Thoracic aorta (tissue), 2 donors: ENCODE results near the gene ZSCAN23. TPM values are rescaled to one million over a fixed set of nuclear protein-coding genes. Genes with fewer than 3 reads are reported as not detected.

Source experiments
- ATAC-seq: fragments of 150-250 bp; one replicate; pipeline ENCODE4 v1.8.0; 2017; ENCODE audit warnings: low read depth; ENCODE audit not compliant: insufficient number of reproducible peaks, low FRiP score
- DNase-seq: peaks from one replicate; pipeline ENCODE4 v3.0.0-alpha.2; 2020; ENCODE audit warnings: low spot score
- H3K27ac ChIP-seq, 2 donors: fragments of 200-600 bp; sonication (generic); 1 replicate in 1 of 2; 2 replicates in 1 of 2; pipeline ENCODE4 v1.5.1; 2016; ENCODE audit warnings: mild to moderate bottlenecking in 2 of 2, moderate library complexity in 2 of 2
- H3K27me3 ChIP-seq: fragments of 200-600 bp; sonication (generic); replicated peaks from 2 replicates; pipeline ENCODE4 v1.6.0; 2016; ENCODE audit warnings: mild to moderate bottlenecking; ENCODE audit not compliant: insufficient read depth
- H3K36me3 ChIP-seq: fragments of 200-600 bp; sonication (generic); one replicate; pipeline ENCODE4 v1.5.1; 2016
- H3K4me1 ChIP-seq, 2 donors: fragments of 200-600 bp; sonication (generic); 1 replicate in 1 of 2; 2 replicates in 1 of 2; pipeline versions ENCODE4 v1.5.1 to v1.6.0; 2016; ENCODE audit warnings: low read depth in 2 of 2, mild to moderate bottlenecking in 1 of 2; ENCODE audit not compliant: control insufficient read depth in 1 of 2
- H3K4me3 ChIP-seq: fragments of 200-600 bp; sonication (generic); 2 replicates; pipeline ENCODE4 v1.5.1; 2016; ENCODE audit warnings: mild to moderate bottlenecking
- H3K9me3 ChIP-seq: fragments of 200-600 bp; sonication (generic); 2 replicates; pipeline ENCODE4 v1.5.1; 2016
- total RNA-seq, 2 donors: library from RNA; depleted of rRNA; stranded (reverse); fragments of >200 nt; gene quantifications; one replicate each; pipeline versions ENCODE4 v1.1.0 to v1.2.3, GENCODE V29; 2016
- TF ChIP-seq, protein P1 (sequence below): fragments of 200-600 bp; sonication (generic); IDR thresholded peaks from one replicate; pipeline ENCODE4 v1.5.1; 2019; ENCODE audit warnings: antibody characterized with exemption

The ZSCAN23 gene
- total RNA-seq, 2 donors from 2014 or later, result 1.6 to 1.9 TPM

DNA sequence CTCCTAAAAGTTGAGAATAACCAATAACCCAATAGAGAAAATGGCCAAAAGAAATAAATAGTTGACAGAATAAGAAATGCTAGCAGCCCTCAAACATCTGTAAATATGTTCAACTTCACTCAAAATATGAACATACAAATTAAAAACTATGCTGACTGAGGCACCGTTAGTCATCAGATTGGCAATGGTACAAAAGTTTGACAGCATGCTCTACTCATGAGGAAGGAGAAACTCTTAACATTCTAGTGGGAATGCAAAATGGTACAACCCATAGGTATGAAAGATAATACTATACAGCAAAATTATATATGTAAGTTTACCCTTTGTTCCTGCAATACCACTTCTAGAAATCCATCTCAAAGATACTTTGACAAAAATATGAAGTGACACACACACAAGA is 42.1 kb downstream of the ZSCAN23 start:
- no peak overlapping the region for H3K4me3 ChIP-seq
- H3K9me3 ChIP-seq, result no peaks in the 10 kb centered on the region
- peaks cover 3% of the 10 kb centered on the region for H3K36me3 ChIP-seq
- H3K27ac ChIP-seq, result no peak overlapping the region
- H3K27me3 ChIP-seq, result no peaks in the 10 kb centered on the region
- DNase-seq, result no peak
- TF ChIP-seq, protein P1, sequence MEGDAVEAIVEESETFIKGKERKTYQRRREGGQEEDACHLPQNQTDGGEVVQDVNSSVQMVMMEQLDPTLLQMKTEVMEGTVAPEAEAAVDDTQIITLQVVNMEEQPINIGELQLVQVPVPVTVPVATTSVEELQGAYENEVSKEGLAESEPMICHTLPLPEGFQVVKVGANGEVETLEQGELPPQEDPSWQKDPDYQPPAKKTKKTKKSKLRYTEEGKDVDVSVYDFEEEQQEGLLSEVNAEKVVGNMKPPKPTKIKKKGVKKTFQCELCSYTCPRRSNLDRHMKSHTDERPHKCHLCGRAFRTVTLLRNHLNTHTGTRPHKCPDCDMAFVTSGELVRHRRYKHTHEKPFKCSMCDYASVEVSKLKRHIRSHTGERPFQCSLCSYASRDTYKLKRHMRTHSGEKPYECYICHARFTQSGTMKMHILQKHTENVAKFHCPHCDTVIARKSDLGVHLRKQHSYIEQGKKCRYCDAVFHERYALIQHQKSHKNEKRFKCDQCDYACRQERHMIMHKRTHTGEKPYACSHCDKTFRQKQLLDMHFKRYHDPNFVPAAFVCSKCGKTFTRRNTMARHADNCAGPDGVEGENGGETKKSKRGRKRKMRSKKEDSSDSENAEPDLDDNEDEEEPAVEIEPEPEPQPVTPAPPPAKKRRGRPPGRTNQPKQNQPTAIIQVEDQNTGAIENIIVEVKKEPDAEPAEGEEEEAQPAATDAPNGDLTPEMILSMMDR, result no peak
- H3K4me1 ChIP-seq, result peaks cover 13 to 22% of the 10 kb centered on the region in 2 donors
- no peak for ATAC-seq

- no peak for DNase-seq
- H3K4me1 ChIP-seq, result peaks cover 13 to 29% of the 10 kb centered on the region in 2 donors
- H3K9me3 ChIP-seq, result no peaks in the 10 kb centered on the region
- H3K36me3 ChIP-seq, result peaks cover 3% of the 10 kb centered on the region
- TF ChIP-seq, protein P1, result no peak
- H3K4me3 ChIP-seq, result peak overlapping the region; percentile 88
- H3K27ac ChIP-seq, result no peak overlapping the region
- no peak for ATAC-seq
- no peaks in the 10 kb centered on the region for H3K27me3 ChIP-seq
Observed at GRCh38 chr6:28400122-28400451, 43.2 kb downstream of the ZSCAN23 start.

DNA sequence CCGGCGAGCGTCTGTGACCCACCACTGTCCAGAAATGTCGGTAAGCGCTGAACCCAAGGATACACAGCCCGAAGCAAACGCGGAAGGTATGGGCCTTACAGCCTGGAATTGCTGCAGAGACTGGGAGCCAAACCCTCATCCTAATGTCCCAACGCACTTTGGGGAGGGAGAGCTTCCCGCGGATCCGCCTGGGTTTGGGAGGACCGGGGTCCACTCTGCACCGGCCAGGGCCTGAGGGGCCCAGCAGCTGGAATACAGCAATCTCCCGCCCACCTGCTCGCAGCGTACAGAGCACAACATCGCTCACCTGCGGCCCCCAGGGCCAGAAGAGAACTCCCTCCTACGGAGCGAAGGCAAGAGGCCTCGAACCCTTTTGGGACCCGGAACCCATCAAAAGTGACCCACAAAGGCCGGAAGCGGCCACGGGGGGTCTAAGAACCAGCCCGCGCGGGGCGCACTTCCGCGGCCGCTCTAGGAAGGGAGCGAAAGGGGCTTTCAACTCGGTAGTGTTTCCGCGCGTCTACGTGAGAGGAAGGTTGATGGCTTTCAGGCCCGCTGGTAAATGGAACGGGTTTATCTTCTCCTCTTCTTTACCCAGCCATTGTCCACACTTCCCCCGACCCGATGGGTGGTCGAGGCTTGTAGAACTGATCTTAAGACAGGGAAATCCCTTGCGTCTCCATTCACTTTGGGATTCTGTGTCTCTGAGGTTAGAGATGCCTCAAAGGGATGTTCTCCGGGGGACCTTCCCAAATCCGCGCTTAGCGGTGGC is 43.8 kb downstream of the ZSCAN23 start, which contains the start of gene ZSCAN12:
Gene ZSCAN12 (minus strand): TSS at position 398 of the 772 bp plus-strand sequence. CDS start 1,342 bp downstream, outside the sequence.
- Histone ChIP-seq H3K9me3 (no peaks in the 10 kb centered on the region), H3K4me1 (peaks cover 13 to 29% of the 10 kb centered on the region in 2 donors)
- peak; percentile 36 for DNase-seq

DNA sequence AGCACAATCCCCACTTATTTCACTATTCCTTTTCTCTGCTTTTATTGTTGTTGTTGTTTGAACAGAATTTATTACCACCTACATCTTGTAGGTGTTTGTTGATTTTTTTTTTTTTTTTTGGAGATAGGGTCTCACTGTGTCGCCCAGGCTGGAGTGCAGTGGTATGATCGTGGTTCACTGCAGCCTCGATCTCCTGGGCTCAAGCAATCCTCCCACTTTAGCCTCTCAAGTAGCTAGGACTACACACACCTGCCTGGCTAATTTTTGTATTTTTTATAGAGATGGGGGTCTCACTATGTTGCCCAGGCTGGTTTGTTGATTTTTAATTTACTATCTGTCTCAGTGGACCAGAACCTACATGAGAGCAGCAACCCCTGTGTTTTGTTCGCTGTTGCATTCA is 47.4 kb downstream of the ZSCAN23 start:
- peaks cover 22% of the 10 kb centered on the region for H3K36me3 ChIP-seq
- no peak for ATAC-seq
- H3K4me1 ChIP-seq, result peaks cover 13 to 29% of the 10 kb centered on the region in 2 donors

More for the DNA sequence above, 43.8 kb downstream of the ZSCAN23 start, which contains the start of gene ZSCAN12:
- H3K27me3 ChIP-seq, result no peaks in the 10 kb centered on the region
- peaks cover 3% of the 10 kb centered on the region for H3K36me3 ChIP-seq
- H3K4me3 ChIP-seq, result peak within 1 kb of the TSS; percentile 88
- ATAC-seq, result peak; percentile 44
- TF ChIP-seq, protein P1, result peak; percentile 37
- H3K27ac ChIP-seq, result no peak within 1 kb of the TSS

More for the DNA sequence above, 47.4 kb downstream of the ZSCAN23 start:
- Histone ChIP-seq H3K9me3 (no peaks in the 10 kb centered on the region), H3K27ac (no peak overlapping the region), H3K27me3 (no peaks in the 10 kb centered on the region), H3K4me3 (no peak overlapping the region)
- DNase-seq, result no peak
- TF ChIP-seq, protein P1, result no peak
